Activated T-cell treated with anti-CD3 and anti-CD28 coated beads for 24 hours (primary cell): ENCODE results near the gene ADGRD1.

Experiments used
- DNase-seq: peaks from one replicate; pipeline ENCODE4 v3.0.0-alpha.2; 2020; ENCODE audit warnings: low read depth

Gene ADGRD1

GRCh38 chr12:131091976-131092691, 138.4 kb downstream of the ADGRD1 start:
- no peak for DNase-seq

- no peak for DNase-seq
These were observed 139.3 kb downstream of the ADGRD1 start for GRCh38 chr12:131092901-131093603.

- no peak for DNase-seq
These were observed 139.9 kb downstream of the ADGRD1 start for GRCh38 chr12:131093604-131093955.

GRCh38 chr12:131093971-131094830, 140.5 kb downstream of the ADGRD1 start:
- DNase-seq: no peak

GRCh38 chr12:131094831-131095805, 141.4 kb downstream of the ADGRD1 start:
- no peak for DNase-seq

- no peak for DNase-seq
These were observed 142.3 kb downstream of the ADGRD1 start for GRCh38 chr12:131095826-131096680.

- DNase-seq: no peak
These were observed 143.0 kb downstream of the ADGRD1 start for GRCh38 chr12:131096681-131097181.

- no peak for DNase-seq
These were observed 143.8 kb downstream of the ADGRD1 start for GRCh38 chr12:131097202-131098177.

GRCh38 chr12:131098178-131098981, 144.7 kb downstream of the ADGRD1 start:
- no peak for DNase-seq

- DNase-seq: no peak
These were observed 146.4 kb downstream of the ADGRD1 start for GRCh38 chr12:131100031-131100674.

- DNase-seq: no peak
These were observed 147.3 kb downstream of the ADGRD1 start for GRCh38 chr12:131101006-131101405.

GRCh38 chr12:131101703-131102492, 148.2 kb downstream of the ADGRD1 start:
- no peak for DNase-seq

GRCh38 chr12:131102493-131102931, 148.8 kb downstream of the ADGRD1 start:
- no peak for DNase-seq

- no peak for DNase-seq
These were observed 149.4 kb downstream of the ADGRD1 start for GRCh38 chr12:131102991-131103668.

- no peak for DNase-seq
These were observed 150.2 kb downstream of the ADGRD1 start for GRCh38 chr12:131103669-131104462.
